Thyroid gland (tissue), 4 donors: Measurements from ENCODE around the gene CAMKMT. TPM values are rescaled to one million over a fixed set of nuclear protein-coding genes. Genes with fewer than 3 reads are reported as not detected.

Experiments
- DNase-seq, 2 donors: peaks; one replicate each; pipeline ENCODE4 v3.0.0-alpha.2; 2019
- H3K27ac ChIP-seq, 3 donors: fragments of 200-600 bp; sonication (generic); 1 replicate in 2 of 3; 2 replicates in 1 of 3; pipeline ENCODE4 v1.5.1; 2016 to 2019; ENCODE audit warnings: mild to moderate bottlenecking in 1 of 3, moderate library complexity in 1 of 3
- H3K27me3 ChIP-seq: fragments of 200-600 bp; sonication (generic); one replicate; pipeline ENCODE4 v1.5.1; 2019
- H3K36me3 ChIP-seq, 2 donors: fragments of 200-600 bp; sonication (generic); one replicate each; pipeline ENCODE4 v1.5.1; 2016 to 2019
- H3K4me1 ChIP-seq, 2 donors: fragments of 200-600 bp; sonication (generic); one replicate each; pipeline ENCODE4 v1.5.1; 2017 to 2019
- H3K4me3 ChIP-seq, 3 donors: fragments of 200-600 bp; sonication (generic); replicated peaks in 1 of 3; 1 replicate in 2 of 3; 2 replicates in 1 of 3; pipeline ENCODE4 v1.5.1; 2016; ENCODE audit warnings: mild to moderate bottlenecking in 1 of 3
- H3K9me3 ChIP-seq: fragments of 200-600 bp; sonication (generic); one replicate; pipeline ENCODE4 v1.5.1; 2017
- POLR2A ChIP-seq, 2 donors: fragments of 450-650 bp; IDR thresholded peaks; one replicate each; pipeline ENCODE4 v1.6.1; 2017; ENCODE audit warnings: antibody characterized with exemption in 2 of 2, mild to moderate bottlenecking in 2 of 2, moderate library complexity in 1 of 2
- WGBS, 2 donors: methylation state at CpG; one replicate each; pipeline ENCODE4 v1.1.5; 2017; 5-methylcytosine and 5-hydroxymethylcytosine counted together
- intact Hi-C: fragments of 100-400 bp; cut with DNase I; formaldehyde crosslinking; loops from one replicate; pipeline ENCODE4 v1.15.1; 2023
- total RNA-seq, 4 donors: library from RNA; depleted of rRNA; stranded (reverse); fragments of >200 nt; gene quantifications; one replicate each; pipeline ENCODE4 v1.2.3, GENCODE V29; 2016
- TF ChIP-seq, protein P1 (sequence below), 6 experiments: fragments of 200-600 bp in 3 of 6; fragments of 450-650 bp in 3 of 6; sonication (generic) in 3 of 6; IDR thresholded peaks; one replicate each; pipeline ENCODE4 v1.5.1; 2016 to 2019; ENCODE audit warnings: antibody characterized with exemption in 6 of 6, mild to moderate bottlenecking in 2 of 6, inconsistent platforms in 1 of 6, moderate library complexity in 1 of 6

CAMKMT gene
- total RNA-seq, 4 donors from 2014 or later = 13.5 to 23.7 (median 17.2) TPM

DNA sequence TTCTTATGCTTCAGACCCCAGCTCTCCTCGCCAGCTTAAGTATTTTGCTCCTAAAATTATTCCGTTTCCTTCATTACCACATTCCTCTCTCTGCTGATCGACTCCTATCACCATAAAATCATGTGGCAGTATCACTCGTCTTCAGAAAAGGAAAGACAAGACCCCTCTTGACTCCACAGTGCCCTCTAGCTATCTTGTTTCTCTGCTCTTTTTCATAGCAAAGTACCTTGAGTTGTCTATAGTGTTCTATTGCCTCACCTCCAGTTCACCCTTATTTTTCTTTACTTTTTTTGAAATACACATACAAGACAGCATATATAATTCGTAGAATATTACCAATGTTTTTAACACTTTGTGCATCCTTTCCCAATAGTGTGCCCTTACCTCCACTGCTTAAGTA lies 306.6 kb downstream of the CAMKMT start:
- intact Hi-C loops = no loop called here
- H3K27me3 ChIP-seq = no peaks in the 10 kb centered on the region
- H3K36me3 ChIP-seq = no peaks in the 10 kb centered on the region
- H3K4me1 ChIP-seq = no peaks in the 10 kb centered on the region
- no peak overlapping the region for H3K4me3 ChIP-seq
- no peak overlapping the region for H3K27ac ChIP-seq
- H3K9me3 ChIP-seq = no peaks in the 10 kb centered on the region
- WGBS, 2 donors = 73 to 74% methylated on average over 5 of the region's 5 CpGs
- TF ChIP-seq, protein P1, sequence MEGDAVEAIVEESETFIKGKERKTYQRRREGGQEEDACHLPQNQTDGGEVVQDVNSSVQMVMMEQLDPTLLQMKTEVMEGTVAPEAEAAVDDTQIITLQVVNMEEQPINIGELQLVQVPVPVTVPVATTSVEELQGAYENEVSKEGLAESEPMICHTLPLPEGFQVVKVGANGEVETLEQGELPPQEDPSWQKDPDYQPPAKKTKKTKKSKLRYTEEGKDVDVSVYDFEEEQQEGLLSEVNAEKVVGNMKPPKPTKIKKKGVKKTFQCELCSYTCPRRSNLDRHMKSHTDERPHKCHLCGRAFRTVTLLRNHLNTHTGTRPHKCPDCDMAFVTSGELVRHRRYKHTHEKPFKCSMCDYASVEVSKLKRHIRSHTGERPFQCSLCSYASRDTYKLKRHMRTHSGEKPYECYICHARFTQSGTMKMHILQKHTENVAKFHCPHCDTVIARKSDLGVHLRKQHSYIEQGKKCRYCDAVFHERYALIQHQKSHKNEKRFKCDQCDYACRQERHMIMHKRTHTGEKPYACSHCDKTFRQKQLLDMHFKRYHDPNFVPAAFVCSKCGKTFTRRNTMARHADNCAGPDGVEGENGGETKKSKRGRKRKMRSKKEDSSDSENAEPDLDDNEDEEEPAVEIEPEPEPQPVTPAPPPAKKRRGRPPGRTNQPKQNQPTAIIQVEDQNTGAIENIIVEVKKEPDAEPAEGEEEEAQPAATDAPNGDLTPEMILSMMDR (IDR thresholded peaks at IDR 0.05) = no peak
- no peak for TF ChIP-seq POLR2A (IDR thresholded peaks at IDR 0.05)
- no peak for DNase-seq

DNA sequence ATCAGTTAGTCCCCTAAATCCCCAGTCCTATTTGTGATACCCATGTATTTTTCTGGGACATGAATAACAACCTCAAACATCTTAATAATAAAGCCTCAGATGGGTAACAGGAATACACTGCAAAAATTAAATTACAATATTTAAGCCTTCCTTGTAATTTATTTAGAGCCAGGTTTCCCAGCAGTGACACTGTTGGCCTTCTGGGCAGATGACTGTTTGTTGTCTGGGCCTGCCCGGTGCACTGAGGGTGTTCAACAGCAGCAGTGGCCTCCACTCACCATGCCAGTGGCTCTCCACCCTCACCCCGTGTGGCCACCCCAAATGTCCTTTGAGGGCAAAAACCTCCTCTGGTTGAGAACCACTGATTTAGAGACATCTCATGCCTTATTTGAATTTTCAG lies 309.5 kb downstream of the CAMKMT start:
- TF ChIP-seq, protein P1 (IDR thresholded peaks at IDR 0.05) = no peak
- TF ChIP-seq POLR2A (IDR thresholded peaks at IDR 0.05) = no peak
- no peaks in the 10 kb centered on the region for H3K9me3 ChIP-seq
- H3K4me1 ChIP-seq = no peaks in the 10 kb centered on the region
- intact Hi-C loops = no loop called here
- DNase-seq = no peak
- no peaks in the 10 kb centered on the region for H3K27me3 ChIP-seq
- no peak overlapping the region for H3K27ac ChIP-seq
- no peak overlapping the region for H3K4me3 ChIP-seq
- 96 to 98% methylated on average over 2 of the region's 2 CpGs for WGBS, 2 donors
- H3K36me3 ChIP-seq = no peaks in the 10 kb centered on the region

DNA sequence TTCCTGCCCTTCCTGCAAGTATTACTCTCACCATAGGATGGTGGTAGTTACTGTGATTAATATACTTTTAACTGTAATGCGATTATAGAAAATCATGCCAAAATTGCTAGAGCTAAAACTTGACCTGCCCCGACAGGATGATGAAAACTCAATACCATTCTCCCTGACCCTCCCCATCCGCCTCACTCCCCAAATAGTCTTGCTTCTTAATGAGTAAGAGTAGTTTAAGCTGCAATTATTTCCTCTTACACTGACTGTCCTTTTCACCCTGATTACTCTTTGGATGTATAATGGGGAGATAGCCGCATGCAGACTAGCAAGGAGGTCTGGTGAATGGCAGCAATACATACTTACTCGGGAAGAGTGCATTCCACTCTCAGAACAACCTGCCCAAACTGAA lies 310.2 kb downstream of the CAMKMT start:
- no peak for DNase-seq
- Histone ChIP-seq H3K27me3 (no peaks in the 10 kb centered on the region), H3K4me3 (no peak overlapping the region), H3K4me1 (no peaks in the 10 kb centered on the region), H3K9me3 (no peaks in the 10 kb centered on the region), H3K36me3 (no peaks in the 10 kb centered on the region), H3K27ac (no peak overlapping the region)
- TF ChIP-seq, protein P1 (IDR thresholded peaks at IDR 0.05) = no peak
- intact Hi-C loops = no loop called here
- 84 to 86% methylated on average over 5 of the region's 5 CpGs for WGBS, 2 donors

DNA sequence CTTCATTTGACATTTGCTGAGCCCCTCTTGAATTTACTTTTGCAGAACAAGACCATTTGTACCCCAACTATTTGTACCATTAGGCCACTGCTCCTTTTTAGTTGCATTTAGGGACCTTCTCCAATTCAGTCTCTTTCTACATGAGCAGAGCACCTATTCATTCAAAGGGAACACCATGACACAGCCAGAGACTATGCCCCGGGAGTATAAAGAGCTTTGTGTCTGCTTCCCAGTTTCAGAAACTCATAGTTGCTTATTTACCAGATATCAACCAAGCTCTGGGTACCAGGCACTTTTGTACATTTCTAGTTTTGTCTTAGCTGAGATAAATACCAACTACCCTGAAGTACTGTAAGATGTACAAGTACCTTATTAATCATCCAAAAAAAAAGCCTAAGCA lies 310.7 kb downstream of the CAMKMT start:
- no peak for DNase-seq

DNA sequence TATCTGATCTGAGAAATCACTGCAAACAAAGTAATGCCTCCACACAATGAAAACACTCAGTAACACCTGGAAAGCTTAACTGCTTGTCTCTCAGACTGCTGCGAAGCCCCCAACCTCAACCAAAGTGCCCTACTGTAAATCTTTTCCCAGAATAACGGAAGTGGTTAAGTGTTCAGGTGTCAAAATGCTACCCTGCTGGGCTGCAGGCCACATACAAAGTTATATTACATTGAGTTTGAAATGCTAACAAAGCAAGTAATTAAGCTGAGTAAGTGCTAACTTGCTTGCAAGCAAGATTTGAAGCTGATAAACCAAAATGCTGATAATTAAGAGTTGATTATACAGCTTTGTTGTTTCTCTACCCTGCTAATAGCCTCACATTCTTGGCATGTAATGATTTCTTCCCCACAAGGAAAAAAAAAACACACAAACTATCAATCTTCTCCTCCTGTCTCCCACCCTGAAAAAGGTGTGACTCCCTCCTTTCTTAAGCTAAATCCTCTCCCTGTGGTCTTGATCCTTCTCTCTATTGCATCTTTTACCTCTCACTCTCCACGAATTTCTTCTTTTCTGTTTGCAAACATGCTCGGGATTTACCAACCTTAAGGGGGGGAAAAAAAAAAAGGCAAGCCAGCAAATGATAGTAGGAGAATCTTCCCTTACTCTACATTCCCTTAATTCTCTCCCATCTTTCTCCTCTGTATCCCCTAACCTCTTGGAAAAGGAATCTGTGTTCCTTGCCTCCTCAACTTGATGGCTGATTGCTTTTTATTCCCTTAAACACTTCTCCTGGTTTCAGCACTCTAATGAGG lies 312.9 kb downstream of the CAMKMT start:
- H3K36me3 ChIP-seq = no peaks in the 10 kb centered on the region
- H3K27me3 ChIP-seq = no peaks in the 10 kb centered on the region
- DNase-seq = no peak
- H3K4me3 ChIP-seq = no peak overlapping the region
- H3K27ac ChIP-seq = no peak overlapping the region
- WGBS, 2 donors = 54 to 58% methylated on average over 4 of the region's 4 CpGs
- no peak for TF ChIP-seq POLR2A (IDR thresholded peaks at IDR 0.05)
- TF ChIP-seq, protein P1 (IDR thresholded peaks at IDR 0.05) = no peak
- no peaks in the 10 kb centered on the region for H3K4me1 ChIP-seq
- intact Hi-C loops = no loop called here
- H3K9me3 ChIP-seq = no peaks in the 10 kb centered on the region

More for the DNA sequence above, 310.7 kb downstream of the CAMKMT start:
- TF ChIP-seq POLR2A (IDR thresholded peaks at IDR 0.05) = no peak
- TF ChIP-seq, protein P1 (IDR thresholded peaks at IDR 0.05) = no peak
- no peaks in the 10 kb centered on the region for H3K9me3 ChIP-seq
- H3K27ac ChIP-seq = no peak overlapping the region
- no peaks in the 10 kb centered on the region for H3K4me1 ChIP-seq
- intact Hi-C loops = no loop called here
- no peak overlapping the region for H3K4me3 ChIP-seq
- H3K27me3 ChIP-seq = no peaks in the 10 kb centered on the region
- 60 to 85% methylated on average over 1 of the region's 1 CpG for WGBS, 2 donors
- H3K36me3 ChIP-seq = no peaks in the 10 kb centered on the region
